Islet precursor cell (in vitro differentiated cells): Measurements from ENCODE around the gene PMVK.

ENCODE experiments used
- DNase-seq: peaks from one replicate; pipeline ENCODE4 v3.0.0-alpha.2; 2018

PMVK gene

DNA sequence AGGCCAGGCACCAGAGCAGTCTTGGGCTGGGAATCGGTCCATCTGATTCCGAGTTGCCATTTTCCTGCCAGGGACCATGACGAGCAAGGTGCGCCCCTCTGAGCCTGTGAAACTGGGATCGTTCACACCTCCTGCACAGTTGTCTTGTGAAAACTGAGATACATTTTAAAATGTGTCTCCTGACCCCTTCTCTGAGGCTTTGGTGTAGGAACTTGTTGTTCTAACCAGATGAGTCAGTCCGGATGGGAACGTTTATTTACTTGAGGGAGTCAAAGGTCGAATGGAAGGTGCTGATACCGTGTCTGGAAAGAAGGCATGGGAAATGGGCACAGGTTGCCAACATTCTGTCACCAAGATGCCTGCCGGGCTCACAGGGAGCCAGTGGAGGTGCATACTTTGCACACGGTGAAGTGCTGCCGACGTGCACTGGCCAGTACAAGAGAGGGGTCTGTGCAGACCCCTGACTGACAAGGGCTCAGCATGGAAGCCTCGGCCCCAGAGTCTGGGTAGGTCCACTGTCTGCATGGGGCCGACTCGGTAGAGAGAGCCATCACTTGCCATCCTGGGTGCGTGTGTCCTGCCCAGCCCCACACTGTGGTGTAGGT lies 59.0 kb downstream of the PMVK start:
- no peak for DNase-seq

DNA sequence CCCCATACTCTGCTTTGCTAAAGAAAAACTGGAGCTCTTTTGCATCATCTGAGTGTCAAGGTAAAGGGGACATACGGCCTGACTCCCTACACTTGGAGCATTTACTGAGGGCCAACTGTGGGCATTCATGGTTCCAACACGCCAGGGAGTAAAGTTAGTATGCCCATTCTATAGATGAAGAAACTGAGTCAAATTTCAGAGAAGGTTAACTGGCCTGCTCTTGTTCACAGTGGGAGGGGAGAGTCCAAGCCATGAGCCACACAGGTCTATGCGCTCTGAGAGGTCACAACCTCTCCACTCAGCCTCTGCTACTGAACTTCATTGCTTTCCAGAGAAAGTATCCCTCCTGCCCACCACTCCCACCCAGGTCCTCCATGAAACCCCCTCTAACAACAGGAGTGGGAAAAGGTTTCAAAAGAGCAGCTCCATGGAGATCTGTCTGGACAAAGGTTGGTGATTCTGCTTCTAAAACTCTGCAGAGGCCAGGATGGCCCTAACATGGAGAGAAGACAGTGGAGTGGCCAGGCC lies 59.6 kb downstream of the PMVK start:
- DNase-seq, result no peak
